Endothelial cell of umbilical vein (primary cell): ENCODE measurements around the gene CD82. TPM values are rescaled to one million over a fixed set of nuclear protein-coding genes. Genes with fewer than 3 reads are reported as not detected.

Source experiments
- BruUV-seq: library from RNA; stranded (reverse); fragments of 400-500 nt; replicated peaks from 2 replicates; lab custom pipeline; 2021; lab: Mats Ljungman, UMichigan
- CTCF ChIA-PET: fragments of 300-600, 350-600 bp; sonication (Branson Sonifier 250); formaldehyde crosslinking; loops from one replicate; lab custom pipeline; 2021; ENCODE audit warnings: antibody characterized with exemption, inconsistent platforms; lab: Charles Lee
- POLR2A ChIA-PET: fragments of 300-600, 350-600 bp; sonication (Branson Sonifier 250); formaldehyde crosslinking; loops from one replicate; lab custom pipeline; 2021; ENCODE audit warnings: antibody characterized with exemption, inconsistent platforms; lab: Charles Lee
- DNase-seq: peaks from one replicate; pipeline ENCODE4 v3.0.0-alpha.2; 2011; ENCODE audit warnings: low read depth, low spot score
- FAIRE-seq: peaks from 2 replicates; lab custom pipeline; 2011; peaks lifted over from hg19 to GRCh38; lab: Jason Lieb, UNC
- H2AFZ ChIP-seq: 2 replicates; pipeline ENCODE4 v1.6.0; 2012; ENCODE audit warnings: low read depth, low read length, control low read depth, inconsistent platforms
- H3K27ac ChIP-seq: 2 replicates; pipeline ENCODE4 v1.5.1; 2011; ENCODE audit warnings: low read depth, mild to moderate bottlenecking, control low read depth, low read length, moderate library complexity; ENCODE audit not compliant: insufficient read depth
- H3K27me3 ChIP-seq, 2 experiments: 2 replicates each; pipeline versions ENCODE4 v1.6.0 to v1.6.1; 2011; ENCODE audit warnings: low read length in 2 of 2, mixed read lengths in 1 of 2; ENCODE audit not compliant: control insufficient read depth in 2 of 2, insufficient read depth in 2 of 2
- H3K36me3 ChIP-seq, 2 experiments: 2 replicates in 1 of 2; 3 replicates in 1 of 2; pipeline ENCODE4 v1.5.1; 2011; ENCODE audit warnings: low read length in 2 of 2, mild to moderate bottlenecking in 1 of 2, moderate library complexity in 1 of 2; ENCODE audit not compliant: control insufficient read depth in 2 of 2, insufficient read depth in 2 of 2; ENCODE audit errors: extremely low read depth in 1 of 2
- H3K4me1 ChIP-seq: 3 replicates; pipeline ENCODE4 v1.5.1; 2011; ENCODE audit warnings: mild to moderate bottlenecking, low read length; ENCODE audit not compliant: control insufficient read depth, insufficient read depth; ENCODE audit errors: extremely low read depth
- H3K4me2 ChIP-seq: 2 replicates; pipeline ENCODE4 v1.6.1; 2011; ENCODE audit warnings: low read length, control low read depth, mixed read lengths; ENCODE audit not compliant: insufficient read depth
- H3K4me3 ChIP-seq, 3 experiments: fragments of 200-600 bp in 1 of 3; sonication (generic), shearing (Covaris generic) in 1 of 3; replicated peaks in 1 of 3; 2 replicates each; pipeline ENCODE4 v1.5.1; 2011 to 2016; ENCODE audit warnings: control low read depth in 3 of 3, low read length in 3 of 3, mild to moderate bottlenecking in 2 of 3, inconsistent platforms in 1 of 3, low read depth in 1 of 3, moderate library complexity in 1 of 3; ENCODE audit not compliant: insufficient read depth in 1 of 3
- H3K79me2 ChIP-seq: 2 replicates; pipeline ENCODE4 v1.6.0; 2012; ENCODE audit warnings: low read length, inconsistent platforms; ENCODE audit not compliant: control insufficient read depth, insufficient read depth
- H3K9ac ChIP-seq: replicated peaks from 2 replicates; pipeline ENCODE3; 2011; ENCODE audit warnings: low read length, control low read depth; ENCODE audit not compliant: insufficient read depth; ENCODE audit errors: extremely low read depth
- H3K9me1 ChIP-seq: replicated peaks from 3 replicates; pipeline ENCODE4 v1.6.0; 2011; ENCODE audit warnings: mild to moderate bottlenecking, low read length; ENCODE audit not compliant: control insufficient read depth, insufficient read depth; ENCODE audit errors: extremely low read depth
- H3K9me3 ChIP-seq: replicated peaks from 2 replicates; pipeline ENCODE4 v1.5.1; 2012; ENCODE audit warnings: low read length, inconsistent platforms; ENCODE audit not compliant: control insufficient read depth, insufficient read depth
- H4K20me1 ChIP-seq: replicated peaks from 2 replicates; pipeline ENCODE3; 2011; ENCODE audit warnings: mild to moderate bottlenecking, low read length; ENCODE audit not compliant: control insufficient read depth, insufficient read depth; ENCODE audit errors: extremely low read depth
- EZH2 ChIP-seq: IDR thresholded peaks from 2 replicates; pipeline ENCODE4 v1.6.1; 2012; ENCODE audit warnings: borderline replicate concordance, low read depth, mild to moderate bottlenecking, moderate library complexity, low read length, inconsistent platforms; ENCODE audit not compliant: severe bottlenecking
- FOS ChIP-seq: IDR thresholded peaks from 2 replicates; pipeline ENCODE4 v1.6.1; 2011; ENCODE audit warnings: mild to moderate bottlenecking, low read length, moderate library complexity, borderline replicate concordance; ENCODE audit not compliant: insufficient read depth
- JUN ChIP-seq: IDR thresholded peaks from 2 replicates; pipeline ENCODE4 v1.6.1; 2011; ENCODE audit warnings: borderline replicate concordance, low read depth; ENCODE audit not compliant: insufficient read length, insufficient read depth
- MYC ChIP-seq: IDR thresholded peaks from one replicate; pipeline ENCODE4 v1.6.1; 2011; ENCODE audit warnings: mild to moderate bottlenecking, low read depth, low read length
- POLR2A ChIP-seq: IDR thresholded peaks from 2 replicates; pipeline ENCODE4 v1.6.1; 2012; ENCODE audit warnings: low read depth, mild to moderate bottlenecking, control low read depth, low read length
- POLR2AphosphoS5 ChIP-seq: IDR thresholded peaks from 2 replicates; pipeline ENCODE4 v1.6.1; 2012; ENCODE audit warnings: low read depth, mild to moderate bottlenecking, control low read depth, low read length, moderate library complexity; ENCODE audit not compliant: insufficient read depth
- dilution Hi-C: fragments of 300-500 bp; cut with MboI; formaldehyde crosslinking; loops from one replicate; pipeline ENCODE4 v1.15.0; 2019; ENCODE audit warnings: low sequenced_read_pairs; ENCODE audit not compliant: extremely low pct_ligation_motif_present
- intact Hi-C: fragments of 100-400 bp; cut with micrococcal nuclease; formaldehyde crosslinking; loops from one replicate; pipeline ENCODE4 v1.10.0; 2022
- polyA plus RNA-seq, 4 experiments: library from polyadenylated mRNA; depleted of rRNA in 3 of 4; stranded (reverse) in 3 of 4; unstranded in 1 of 4; fragments of >200 nt; gene quantifications; 2 replicates each; pipeline versions ENCODE4 v1.2.1 to v1.2.3, GENCODE V29; 2011 to 2012; ENCODE audit warnings: missing spikeins in 1 of 4
- total RNA-seq: library from RNA; stranded (reverse); gene quantifications from 2 replicates; pipeline ENCODE4 v1.2.3, GENCODE V29; 2021
- TF ChIP-seq, protein P1 (sequence below), 2 donors: IDR thresholded peaks; 1 replicate in 1 of 2; 2 replicates in 1 of 2; pipeline ENCODE4 v1.5.1; 2011; ENCODE audit warnings: low read length in 2 of 2, mild to moderate bottlenecking in 2 of 2, moderate library complexity in 2 of 2, control low read depth in 1 of 2, inconsistent platforms in 1 of 2, low read depth in 1 of 2; ENCODE audit not compliant: insufficient read depth in 1 of 2; ENCODE audit errors: extremely low read depth in 1 of 2
- TF ChIP-seq, protein P2 (sequence below): IDR thresholded peaks from 2 replicates; pipeline ENCODE4 v1.6.1; 2011; ENCODE audit not compliant: insufficient read depth, insufficient read length

Gene CD82
- total and polyA plus RNA-seq, 2 donors (not counting 3 experiments of a cell fraction or from before 2014, with no cell fraction given) = 17.9 to 25.2 TPM

DNA sequence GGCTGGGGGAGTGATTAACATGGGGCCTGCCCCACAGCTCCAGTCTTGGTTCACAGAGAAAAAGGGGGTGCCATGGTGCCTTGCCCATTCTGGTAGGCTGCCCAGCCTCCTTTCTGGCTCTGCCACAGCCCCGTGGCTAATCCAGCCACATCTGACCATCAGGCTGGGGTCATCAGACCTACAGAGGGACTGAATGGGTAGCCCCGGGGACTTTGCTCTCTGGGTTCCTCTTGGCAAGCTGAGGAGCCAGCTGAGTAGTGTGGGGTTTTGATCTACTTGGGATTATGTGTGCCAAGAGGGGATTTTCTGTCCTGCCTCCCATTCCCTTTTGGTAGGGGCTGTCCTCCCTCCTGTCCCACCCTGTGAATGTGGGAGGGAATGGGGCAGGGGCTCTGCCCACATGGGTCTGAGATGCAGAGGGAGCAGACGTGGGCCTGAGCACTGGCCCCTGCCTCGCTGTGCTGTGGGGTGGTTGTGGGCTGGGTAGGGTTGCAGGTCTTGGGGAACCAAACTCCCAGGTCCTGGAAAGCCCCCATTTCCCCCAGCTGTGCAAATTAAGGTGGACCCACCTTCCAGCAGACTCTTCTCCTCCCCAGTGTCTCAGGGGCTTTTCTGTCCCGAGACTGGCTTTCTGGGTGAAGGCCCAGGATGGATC is 32.0 kb downstream of the CD82 start:
- no peaks in the 10 kb centered on the region for H4K20me1 ChIP-seq
- H3K9me3 ChIP-seq = no peaks in the 10 kb centered on the region
- no peaks in the 10 kb centered on the region for H3K9me1 ChIP-seq
- ChIA-PET CTCF (interaction anchor here (1.7 kb wide), 1 partner anchor 25 kb away, joined by 6 read pairs; no protein-coding TSS in a partner anchor), POLR2A (no interaction called here)
- no peaks in the 10 kb centered on the region for H3K4me1 ChIP-seq
- H3K9ac ChIP-seq = no peak overlapping the region
- FAIRE-seq (no peak), DNase-seq (no peak)
- no peak for TF ChIP-seq EZH2
- TF ChIP-seq FOS = no peak
- no peak for TF ChIP-seq POLR2AphosphoS5
- no peak for TF ChIP-seq MYC
- TF ChIP-seq JUN = no peak
- no peak for TF ChIP-seq POLR2A
- TF ChIP-seq, protein P1, sequence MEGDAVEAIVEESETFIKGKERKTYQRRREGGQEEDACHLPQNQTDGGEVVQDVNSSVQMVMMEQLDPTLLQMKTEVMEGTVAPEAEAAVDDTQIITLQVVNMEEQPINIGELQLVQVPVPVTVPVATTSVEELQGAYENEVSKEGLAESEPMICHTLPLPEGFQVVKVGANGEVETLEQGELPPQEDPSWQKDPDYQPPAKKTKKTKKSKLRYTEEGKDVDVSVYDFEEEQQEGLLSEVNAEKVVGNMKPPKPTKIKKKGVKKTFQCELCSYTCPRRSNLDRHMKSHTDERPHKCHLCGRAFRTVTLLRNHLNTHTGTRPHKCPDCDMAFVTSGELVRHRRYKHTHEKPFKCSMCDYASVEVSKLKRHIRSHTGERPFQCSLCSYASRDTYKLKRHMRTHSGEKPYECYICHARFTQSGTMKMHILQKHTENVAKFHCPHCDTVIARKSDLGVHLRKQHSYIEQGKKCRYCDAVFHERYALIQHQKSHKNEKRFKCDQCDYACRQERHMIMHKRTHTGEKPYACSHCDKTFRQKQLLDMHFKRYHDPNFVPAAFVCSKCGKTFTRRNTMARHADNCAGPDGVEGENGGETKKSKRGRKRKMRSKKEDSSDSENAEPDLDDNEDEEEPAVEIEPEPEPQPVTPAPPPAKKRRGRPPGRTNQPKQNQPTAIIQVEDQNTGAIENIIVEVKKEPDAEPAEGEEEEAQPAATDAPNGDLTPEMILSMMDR (IDR thresholded peaks at IDR 0.05; ENCODE audit: extremely low read depth in 1 of 2, insufficient read depth in 1 of 2, low read depth in 1 of 2, low read length in 2 of 2) = no peak
- TF ChIP-seq, protein P2, sequence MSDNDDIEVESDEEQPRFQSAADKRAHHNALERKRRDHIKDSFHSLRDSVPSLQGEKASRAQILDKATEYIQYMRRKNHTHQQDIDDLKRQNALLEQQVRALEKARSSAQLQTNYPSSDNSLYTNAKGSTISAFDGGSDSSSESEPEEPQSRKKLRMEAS = no peak
- H2AFZ ChIP-seq = no peak overlapping the region
- H3K36me3 ChIP-seq = no peaks in the 10 kb centered on the region
- no peaks in the 10 kb centered on the region for H3K27me3 ChIP-seq
- no peak overlapping the region for H3K4me3 ChIP-seq
- dilution Hi-C loops (no loop called here), intact Hi-C loops (no loop called here)
- no peak overlapping the region for H3K27ac ChIP-seq
- H3K79me2 ChIP-seq = no peaks in the 10 kb centered on the region
- no peak overlapping the region for H3K4me2 ChIP-seq
- no TSS peak for BruUV-seq
